AG04450 (cell line): Measurements from ENCODE around the gene DZANK1. TPM values are rescaled to one million over a fixed set of nuclear protein-coding genes. Genes with fewer than 3 reads are reported as not detected.
"Not testable (repeated sequence)": the region's sequence is repeated elsewhere in the genome, so short reads cannot be mapped to it uniquely, and the experiment has no call there.

Source experiments
- CTCF ChIA-PET: fragments of 300-600, 350-600 bp; formaldehyde crosslinking; extraction: SDS; loops from one replicate; lab custom pipeline; 2022; ENCODE audit warnings: antibody characterized with exemption, inconsistent platforms; lab: Charles Lee
- POLR2A ChIA-PET: fragments of 350-600 bp; formaldehyde crosslinking; extraction: SDS; loops from one replicate; lab custom pipeline; 2021; ENCODE audit warnings: antibody characterized with exemption, inconsistent platforms; lab: Yijun Ruan, JAX
- DNase-seq: peaks from one replicate; pipeline ENCODE4 v3.0.0-alpha.2; 2011; ENCODE audit warnings: low read depth, low spot score
- H3K27ac ChIP-seq: one replicate; pipeline ENCODE4 v1.5.1; 2012; ENCODE audit warnings: low read depth, low read length, control low read depth
- H3K27me3 ChIP-seq: one replicate; pipeline ENCODE4 v1.6.0; 2012; ENCODE audit warnings: low read length; ENCODE audit not compliant: control insufficient read depth, insufficient read depth
- H3K4me3 ChIP-seq: 2 replicates; pipeline ENCODE4 v1.5.1; 2011; ENCODE audit warnings: mild to moderate bottlenecking, low read depth, low read length, control low read depth
- H3K9me3 ChIP-seq: 2 replicates; pipeline ENCODE4 v1.5.1; 2012; ENCODE audit warnings: low read length; ENCODE audit not compliant: control insufficient read depth, insufficient read depth
- polyA plus RNA-seq: library from polyadenylated mRNA; depleted of rRNA; stranded (reverse); fragments of >200 nt; gene quantifications from 2 replicates; pipeline ENCODE4 v1.2.3, GENCODE V29; 2011
- TF ChIP-seq, protein P1 (sequence below): IDR thresholded peaks from 2 replicates; pipeline ENCODE4 v1.5.1; 2011; ENCODE audit warnings: low read depth, low read length, control low read depth, inconsistent platforms

DZANK1 gene
- polyA plus RNA-seq, 1 experiment = 1.8 TPM

DNA sequence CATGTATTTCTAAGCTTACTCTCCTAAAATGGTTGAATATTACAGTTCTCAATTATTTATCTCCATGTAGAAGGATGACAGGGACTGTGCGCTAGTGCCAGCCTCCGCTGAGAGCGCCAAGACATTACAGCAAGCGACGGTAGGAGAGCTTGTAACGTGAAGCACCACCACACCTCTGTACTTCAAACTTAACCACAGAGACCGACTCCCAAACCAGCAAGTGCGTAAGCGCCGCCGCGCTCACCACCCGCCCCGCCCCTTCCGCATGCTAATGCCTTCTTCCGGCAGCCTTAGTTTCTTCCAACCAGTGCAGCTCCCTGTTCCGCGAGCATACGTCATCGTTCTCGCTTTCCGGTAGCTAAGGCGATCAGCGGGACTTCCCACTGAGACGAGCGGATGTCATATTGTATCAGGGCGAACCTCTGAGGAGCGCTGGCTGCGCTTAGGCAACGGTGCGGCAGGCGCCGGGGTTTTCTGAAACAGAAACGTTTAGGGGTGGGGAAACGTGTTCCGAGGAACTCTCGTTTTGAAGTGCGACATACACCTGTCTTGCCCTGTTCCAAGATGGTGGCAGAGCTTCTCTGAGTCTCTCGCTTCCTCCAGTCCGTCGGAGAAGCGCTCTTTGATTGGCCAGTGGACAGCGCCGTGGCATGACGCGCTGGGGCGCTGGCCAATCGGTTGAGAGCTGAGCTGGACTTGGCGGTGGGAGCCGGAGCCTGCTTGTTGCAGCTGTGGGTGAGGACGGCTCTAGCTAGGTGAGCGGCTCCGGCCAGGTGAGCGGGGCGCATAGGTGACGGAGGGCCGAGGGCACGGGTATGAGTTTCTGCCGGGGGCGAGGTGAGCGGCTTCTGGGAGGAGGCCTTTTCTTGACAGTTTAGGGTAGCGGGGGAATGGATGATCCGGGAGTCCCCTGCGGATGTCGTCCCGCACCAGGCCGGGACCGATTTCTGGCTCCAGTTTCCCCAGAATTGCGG lies 40.7 kb upstream of the DZANK1 start, which contains the start of gene SEC23B:
Gene SEC23B (plus strand): TSS at position 723 of the 974 bp plus-strand sequence. CDS start 2,896 bp downstream, outside the sequence.
- DNase-seq = peak; percentile 92
- CTCF ChIA-PET = interaction anchor here (0.5 to 1.8 kb wide), 4 partner anchors 9 to 1487 kb away, joined by 3 to 8 read pairs (median 4); partner anchors contain the start of gene RBBP9
- TF ChIP-seq, protein P1, sequence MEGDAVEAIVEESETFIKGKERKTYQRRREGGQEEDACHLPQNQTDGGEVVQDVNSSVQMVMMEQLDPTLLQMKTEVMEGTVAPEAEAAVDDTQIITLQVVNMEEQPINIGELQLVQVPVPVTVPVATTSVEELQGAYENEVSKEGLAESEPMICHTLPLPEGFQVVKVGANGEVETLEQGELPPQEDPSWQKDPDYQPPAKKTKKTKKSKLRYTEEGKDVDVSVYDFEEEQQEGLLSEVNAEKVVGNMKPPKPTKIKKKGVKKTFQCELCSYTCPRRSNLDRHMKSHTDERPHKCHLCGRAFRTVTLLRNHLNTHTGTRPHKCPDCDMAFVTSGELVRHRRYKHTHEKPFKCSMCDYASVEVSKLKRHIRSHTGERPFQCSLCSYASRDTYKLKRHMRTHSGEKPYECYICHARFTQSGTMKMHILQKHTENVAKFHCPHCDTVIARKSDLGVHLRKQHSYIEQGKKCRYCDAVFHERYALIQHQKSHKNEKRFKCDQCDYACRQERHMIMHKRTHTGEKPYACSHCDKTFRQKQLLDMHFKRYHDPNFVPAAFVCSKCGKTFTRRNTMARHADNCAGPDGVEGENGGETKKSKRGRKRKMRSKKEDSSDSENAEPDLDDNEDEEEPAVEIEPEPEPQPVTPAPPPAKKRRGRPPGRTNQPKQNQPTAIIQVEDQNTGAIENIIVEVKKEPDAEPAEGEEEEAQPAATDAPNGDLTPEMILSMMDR = no peak
- POLR2A ChIA-PET = interaction anchor here (0.6 to 2.4 kb wide), 8 partner anchors 8 to 1009 kb away, joined by 3 to 21 read pairs (median 4); partner anchors contain the start of genes DZANK1, MGME1, POLR3F and RBBP9
- Histone ChIP-seq H3K27me3 (no peaks in the 10 kb centered on the region), H3K4me3 (peak within 1 kb of the TSS; percentile 90), H3K27ac (peak within 1 kb of the TSS; percentile 98), H3K9me3 (no peaks in the 10 kb centered on the region; the same call in 1 of the 2 replicates)

DNA sequence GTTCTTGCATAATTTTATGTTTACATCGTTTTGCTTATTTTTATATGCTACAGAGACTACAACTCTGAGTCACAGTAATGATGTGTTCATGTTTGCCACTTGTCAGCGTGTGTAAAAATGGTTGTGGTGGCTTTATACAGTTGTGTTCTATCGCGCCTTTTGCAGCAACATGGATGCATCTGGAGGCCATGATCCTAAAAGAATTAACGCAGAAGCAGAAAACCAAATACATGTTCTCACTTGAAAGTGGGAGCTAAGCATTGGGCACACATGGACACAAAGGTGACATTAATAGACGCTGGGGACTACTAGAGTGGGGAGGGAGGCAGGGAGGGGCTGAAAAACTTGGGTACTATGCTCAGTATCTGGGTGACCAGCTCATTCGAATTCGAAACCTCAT lies 39.9 kb upstream of the DZANK1 start:
- Histone ChIP-seq H3K27me3 (no peaks in the 10 kb centered on the region), H3K4me3 (peak overlapping the region; percentile 90)
- POLR2A ChIA-PET = interaction anchor here (0.6 to 2.4 kb wide), 7 partner anchors 7 to 1008 kb away, joined by 3 to 21 read pairs (median 4); partner anchors contain the start of genes DZANK1, MGME1, POLR3F and RBBP9

DNA sequence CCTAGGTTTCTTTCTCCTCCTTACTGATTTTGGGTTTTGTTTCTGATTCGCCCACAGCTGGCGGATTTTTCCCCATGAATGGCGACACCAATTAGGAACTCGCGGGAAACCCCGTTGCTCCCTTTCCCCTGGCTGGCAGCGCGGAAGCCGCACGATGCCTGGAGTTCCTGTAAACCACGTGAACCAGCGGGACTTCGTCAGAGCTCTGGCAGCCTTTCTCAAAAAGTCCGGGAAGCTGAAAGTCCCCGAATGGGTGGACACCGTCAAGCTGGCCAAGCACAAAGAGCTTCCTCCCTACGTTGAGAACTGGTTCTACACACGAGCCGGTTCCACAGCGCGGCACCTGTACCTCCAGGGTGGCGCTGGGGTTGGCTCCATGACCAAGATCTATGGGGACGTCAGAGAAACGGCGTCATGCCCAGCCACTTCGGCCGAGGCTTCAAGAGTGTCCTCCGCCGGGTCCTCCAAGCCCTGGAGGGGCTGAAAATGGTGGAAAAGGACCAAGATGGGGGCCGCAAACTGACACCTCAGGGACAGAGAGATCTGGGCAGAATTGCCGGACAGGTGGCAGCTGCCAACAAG lies 37.7 kb upstream of the DZANK1 start:
- POLR2A ChIA-PET = no interaction called here
- TF ChIP-seq, protein P1 = no peak
- DNase-seq = no peak
- Histone ChIP-seq H3K27me3 (no peaks in the 10 kb centered on the region), H3K4me3 (no peak overlapping the region), H3K9me3 (no peaks in the 10 kb centered on the region; the same call in 1 of the 2 replicates), H3K27ac (no peak overlapping the region)
- CTCF ChIA-PET = interaction anchor here (1.2 kb wide), 1 partner anchor 8 kb away, joined by 4 read pairs; the partner anchor contains the start of gene RBBP9

More for the DNA sequence above, 39.9 kb upstream of the DZANK1 start:
- Histone ChIP-seq H3K27ac (peak overlapping the region; percentile 98), H3K9me3 (no peaks in the 10 kb centered on the region; the same call in 1 of the 2 replicates)
- CTCF ChIA-PET = interaction anchor here (0.5 to 1.8 kb wide), 7 partner anchors 8 to 1488 kb away, joined by 3 to 8 read pairs (median 3); partner anchors contain the start of gene RBBP9
- no peak for DNase-seq
- TF ChIP-seq, protein P1 = no peak

DNA sequence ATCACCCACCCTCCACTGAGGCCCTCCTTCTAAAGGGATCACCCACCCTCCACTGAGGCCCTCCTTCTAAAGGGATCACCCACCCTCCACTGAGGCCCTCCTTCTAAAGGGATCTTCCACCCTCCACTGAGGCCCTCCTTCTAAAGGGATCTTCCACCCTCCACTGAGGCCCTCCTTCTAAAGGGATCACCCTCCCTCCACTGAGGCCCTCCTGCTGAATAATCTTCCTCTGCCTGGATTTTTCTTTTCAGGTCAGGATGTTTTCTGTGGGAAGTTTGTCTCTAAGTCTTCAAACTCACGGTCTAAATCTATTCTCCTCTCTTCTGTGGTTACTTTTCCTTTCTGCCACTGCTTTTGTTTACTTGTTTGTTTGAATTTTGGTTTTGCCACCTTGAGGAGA lies 34.8 kb upstream of the DZANK1 start:
- POLR2A ChIA-PET, H3K27ac ChIP-seq, DNase-seq, H3K27me3 ChIP-seq, CTCF ChIA-PET, H3K9me3 ChIP-seq, H3K4me3 ChIP-seq: not testable (repeated sequence)

DNA sequence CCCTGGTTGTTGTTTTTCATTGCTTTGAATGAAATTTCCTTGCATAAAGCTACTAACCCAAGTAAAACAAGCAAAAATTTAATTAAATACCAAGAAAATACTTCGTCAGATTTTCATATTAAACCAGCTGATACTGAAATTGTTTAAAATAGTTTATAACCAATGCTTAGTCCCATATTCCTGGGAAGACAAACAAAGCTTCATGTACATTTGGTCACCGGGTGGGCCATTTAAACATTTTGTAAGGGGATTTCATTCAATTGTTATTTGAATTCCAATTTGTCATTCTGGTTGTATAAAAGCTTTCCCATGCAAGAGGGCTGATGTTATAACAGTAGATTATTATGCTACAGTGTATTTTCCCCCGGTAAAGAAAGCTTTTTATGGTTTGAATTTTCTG lies 30.8 kb upstream of the DZANK1 start:
- Histone ChIP-seq H3K27ac (no peak overlapping the region), H3K27me3 (no peaks in the 10 kb centered on the region), H3K4me3 (no peak overlapping the region), H3K9me3 (no peaks in the 10 kb centered on the region)
- ChIA-PET POLR2A (interaction anchor here (0.5 to 2.0 kb wide), 4 partner anchors 10 to 342 kb away, joined by 4 to 21 read pairs (median 8); partner anchors contain the start of genes DZANK1, POLR3F and SEC23B), CTCF (interaction anchor here (0.6 to 1.8 kb wide), 3 partner anchors 10 to 55 kb away, joined by 3 to 8 read pairs (median 5); partner anchors contain the start of genes DZANK1 and SEC23B)
- DNase-seq = no peak
- TF ChIP-seq, protein P1 = no peak
